NCI-H748 treated with DMSO at 0.1 percent for 48 hours (cell line): Measurements from ENCODE around the gene TFF1.

Experiments used
- DNase-seq: peaks from one replicate; lab custom pipeline; 2025; lab: John Stamatoyannopoulos, UW

The TFF1 gene

DNA sequence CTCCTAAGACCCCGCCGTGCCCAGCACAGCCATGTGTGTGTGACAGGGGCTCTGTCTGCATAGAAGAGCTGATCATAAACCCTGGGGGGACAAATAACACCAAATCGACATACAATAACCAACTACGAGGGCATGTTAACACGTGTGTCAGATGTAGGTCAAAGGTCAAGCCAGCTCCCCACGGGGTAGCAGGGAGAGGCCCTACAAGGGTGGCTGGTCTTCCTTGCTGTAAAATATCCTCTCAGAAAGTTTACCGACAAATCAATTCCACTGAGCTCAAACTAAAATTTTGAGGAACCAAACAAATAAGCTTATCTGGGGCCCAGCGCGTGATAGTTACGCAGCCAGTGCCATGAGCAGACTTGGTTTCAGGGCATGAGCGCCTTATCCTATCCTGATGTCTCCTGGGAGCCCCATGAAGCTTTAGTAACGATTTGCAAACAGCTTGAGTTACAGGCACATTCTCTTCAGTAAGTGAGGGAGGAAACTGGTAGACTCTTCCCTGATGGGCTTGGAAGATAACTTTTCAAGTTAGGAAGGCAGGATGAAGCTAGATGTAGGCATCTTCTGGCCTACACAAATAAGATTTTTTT lies 32.2 kb upstream of the TFF1 start:
- no peak for DNase-seq

DNA sequence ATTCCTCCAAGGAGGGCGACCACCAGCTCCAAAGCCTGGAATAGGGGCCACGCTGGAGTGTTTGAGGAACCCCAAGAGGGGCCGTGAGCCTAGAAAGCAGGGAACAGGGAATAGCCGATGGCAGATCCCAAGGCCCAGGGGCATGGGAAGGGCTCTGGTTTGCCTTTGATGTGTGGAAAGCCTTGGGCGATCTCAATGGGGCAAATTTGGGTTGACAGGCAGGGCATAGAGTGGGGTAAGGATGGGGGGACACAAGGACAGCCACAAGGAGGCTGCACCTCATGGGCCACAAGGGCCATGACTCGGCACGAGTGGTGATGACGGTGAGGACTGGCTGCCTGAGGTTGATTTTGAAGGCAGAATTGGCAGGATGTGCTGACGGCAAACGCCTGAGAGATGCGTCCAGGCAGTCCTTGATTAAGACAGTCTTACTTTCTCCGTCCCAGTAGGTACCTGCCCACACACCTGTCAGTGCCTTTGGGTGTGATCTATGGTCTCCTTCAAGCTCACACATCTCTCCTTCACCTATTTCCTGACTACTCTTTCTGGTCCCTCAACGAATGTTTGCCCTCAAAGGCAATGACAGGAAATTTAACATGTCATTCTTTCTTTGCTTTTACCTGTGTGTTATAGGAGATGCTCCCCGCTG lies 31.5 kb upstream of the TFF1 start:
- DNase-seq = no peak

- no peak for DNase-seq
These were observed 30.7 kb upstream of the TFF1 start for GRCh38 chr21:42396799-42397745.

- DNase-seq = no peak
These were observed 29.7 kb upstream of the TFF1 start, which contains the start of gene TMPRSS3 for GRCh38 chr21:42395905-42396651. Gene TMPRSS3 (minus strand): TSS chr21:42396052. CDS start chr21:42395417, 635 bp downstream.

- DNase-seq = no peak
These were observed 29.0 kb upstream of the TFF1 start for GRCh38 chr21:42395302-42395701.

DNA sequence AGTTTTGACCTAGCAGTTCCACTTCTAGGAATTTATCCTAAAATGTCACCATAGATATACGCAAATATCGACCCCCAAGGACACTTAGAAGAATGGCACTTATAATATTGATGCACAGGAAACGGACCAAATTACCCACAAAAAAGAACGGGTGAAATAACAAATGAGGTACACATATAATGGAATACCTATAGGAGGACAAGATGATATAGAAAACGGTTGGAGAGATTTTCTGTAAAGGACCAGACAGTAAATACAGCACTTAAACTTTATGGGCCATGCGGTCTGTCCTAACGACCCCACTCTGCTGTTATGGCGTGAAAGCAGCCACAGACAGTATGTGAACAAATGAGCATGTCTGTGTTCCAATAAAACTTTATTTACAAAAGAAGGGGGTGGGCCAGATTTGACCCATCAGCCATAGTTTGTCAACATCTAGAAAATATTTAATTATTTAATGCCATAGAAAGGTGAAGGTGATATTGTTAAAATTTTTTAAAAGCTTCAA lies 27.2 kb upstream of the TFF1 start:
- DNase-seq = no peak

- no peak for DNase-seq
These were observed 26.6 kb upstream of the TFF1 start for GRCh38 chr21:42392731-42393442.

GRCh38 chr21:42391297-42391696 lies 25.0 kb upstream of the TFF1 start:
- DNase-seq = no peak

- no peak for DNase-seq
These were observed 24.4 kb upstream of the TFF1 start for GRCh38 chr21:42390696-42391095.

DNA sequence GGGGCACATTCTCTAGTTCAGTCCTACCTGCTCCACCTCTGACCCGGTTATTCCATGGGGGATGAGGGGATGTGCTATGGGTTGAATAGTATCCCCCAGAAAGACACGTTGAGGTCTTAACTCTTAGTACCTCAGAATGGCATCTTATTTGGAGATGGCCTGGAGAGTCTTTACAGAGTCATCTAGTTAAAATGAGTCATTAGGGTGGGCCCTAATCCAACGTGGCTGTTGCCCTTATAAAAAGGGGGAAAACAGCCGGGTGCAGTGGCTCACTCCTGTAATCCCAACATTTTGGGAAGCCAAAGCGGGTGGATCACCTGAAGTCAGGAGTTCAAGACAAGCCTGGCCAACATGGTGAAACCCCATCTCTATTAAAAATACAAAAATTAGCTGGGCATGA lies 23.9 kb upstream of the TFF1 start:
- no peak for DNase-seq

DNA sequence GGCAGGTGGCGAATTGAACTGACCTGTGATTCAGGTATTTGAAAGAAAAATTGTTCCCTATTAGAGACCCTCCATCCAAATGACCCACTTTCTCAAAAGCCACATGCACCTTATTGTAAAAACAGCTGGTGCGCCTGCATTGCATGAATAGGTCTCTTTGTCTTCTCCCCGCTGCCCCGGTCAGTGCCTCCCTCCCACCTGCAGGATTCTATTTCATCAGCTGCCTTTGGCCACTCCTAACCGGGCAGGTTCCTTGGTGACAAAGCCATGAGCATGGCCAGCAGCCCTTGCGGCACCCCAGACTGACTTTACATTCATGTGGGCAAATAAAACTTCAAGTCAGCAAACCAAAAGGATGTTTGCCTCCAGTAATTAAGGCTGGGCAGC lies 23.1 kb upstream of the TFF1 start:
- peak; percentile 76 for DNase-seq

GRCh38 chr21:42388740-42389448 lies 22.6 kb upstream of the TFF1 start:
- DNase-seq = peak; percentile 71

DNA sequence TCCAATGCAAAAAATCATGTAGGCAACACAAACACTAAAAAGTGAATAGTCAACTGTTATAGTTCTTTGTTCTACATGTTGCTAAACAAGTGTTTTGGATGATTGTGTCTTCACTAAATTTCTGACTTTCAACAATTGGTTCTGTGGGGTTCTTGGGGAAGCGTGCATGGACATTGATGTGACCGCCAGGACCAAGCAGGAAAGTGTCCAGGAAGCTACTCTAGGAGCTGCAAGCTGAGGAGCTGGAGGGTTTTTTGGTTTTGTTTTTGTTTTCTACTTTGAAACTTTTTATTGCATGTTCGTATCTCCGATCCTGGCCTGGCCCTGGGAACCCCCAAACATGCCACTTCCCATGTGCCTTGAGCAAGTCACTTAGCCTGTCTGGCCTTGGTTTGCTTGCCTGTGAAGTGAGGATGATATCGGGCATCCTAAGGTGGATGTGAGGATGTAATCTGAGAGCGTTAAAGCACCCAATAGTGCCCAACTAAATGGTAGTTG lies 21.6 kb upstream of the TFF1 start:
- no peak for DNase-seq

DNA sequence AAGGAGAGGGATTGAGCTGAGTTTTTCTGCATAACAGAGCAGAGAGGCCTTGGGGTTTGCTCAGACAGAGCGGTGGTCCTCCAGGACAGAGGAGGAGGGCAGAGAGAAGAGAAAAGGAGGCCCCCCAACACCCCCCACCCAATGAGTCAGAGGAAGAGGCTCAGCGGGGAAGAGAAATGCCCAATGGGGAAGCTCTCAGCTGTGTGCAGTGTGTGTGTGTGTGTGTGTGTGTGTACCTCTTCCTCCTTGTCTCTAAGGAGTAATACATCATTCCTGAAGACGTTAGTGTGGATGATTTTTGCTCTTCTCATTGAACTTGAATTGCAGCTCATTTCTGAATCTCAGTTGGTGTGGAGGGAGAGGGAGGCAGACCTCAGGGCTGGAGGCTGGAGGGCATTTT lies 20.8 kb upstream of the TFF1 start:
- no peak for DNase-seq

DNA sequence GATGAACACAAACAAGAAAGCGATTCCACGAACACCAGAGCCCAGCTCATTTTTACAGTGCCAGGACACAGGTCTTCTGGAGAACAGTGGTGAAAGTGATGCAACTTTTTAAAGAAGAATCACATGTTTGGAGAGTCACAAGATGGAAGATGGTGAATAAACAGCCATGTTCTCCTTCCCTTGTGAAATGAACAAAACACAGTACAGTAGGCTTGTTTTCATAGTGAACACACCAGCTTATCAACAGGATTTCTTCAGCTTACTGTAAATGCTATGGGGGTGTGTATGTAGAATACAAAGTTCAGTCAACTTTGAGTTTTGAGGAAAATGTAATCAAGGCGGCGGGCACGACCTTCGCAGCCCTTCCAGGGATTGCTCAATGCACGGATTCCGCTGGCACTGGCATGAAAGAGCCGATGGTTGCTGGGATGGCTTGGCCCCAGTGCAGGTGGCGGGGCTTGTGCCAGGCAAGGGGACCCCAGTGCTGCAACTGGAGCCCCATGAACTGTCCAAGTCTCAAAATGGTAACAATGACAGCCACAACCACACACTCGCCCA lies 19.8 kb upstream of the TFF1 start:
- no peak for DNase-seq

GRCh38 chr21:42385619-42386018 lies 19.3 kb upstream of the TFF1 start:
- no peak for DNase-seq

GRCh38 chr21:42384989-42385388 lies 18.7 kb upstream of the TFF1 start:
- no peak for DNase-seq

DNA sequence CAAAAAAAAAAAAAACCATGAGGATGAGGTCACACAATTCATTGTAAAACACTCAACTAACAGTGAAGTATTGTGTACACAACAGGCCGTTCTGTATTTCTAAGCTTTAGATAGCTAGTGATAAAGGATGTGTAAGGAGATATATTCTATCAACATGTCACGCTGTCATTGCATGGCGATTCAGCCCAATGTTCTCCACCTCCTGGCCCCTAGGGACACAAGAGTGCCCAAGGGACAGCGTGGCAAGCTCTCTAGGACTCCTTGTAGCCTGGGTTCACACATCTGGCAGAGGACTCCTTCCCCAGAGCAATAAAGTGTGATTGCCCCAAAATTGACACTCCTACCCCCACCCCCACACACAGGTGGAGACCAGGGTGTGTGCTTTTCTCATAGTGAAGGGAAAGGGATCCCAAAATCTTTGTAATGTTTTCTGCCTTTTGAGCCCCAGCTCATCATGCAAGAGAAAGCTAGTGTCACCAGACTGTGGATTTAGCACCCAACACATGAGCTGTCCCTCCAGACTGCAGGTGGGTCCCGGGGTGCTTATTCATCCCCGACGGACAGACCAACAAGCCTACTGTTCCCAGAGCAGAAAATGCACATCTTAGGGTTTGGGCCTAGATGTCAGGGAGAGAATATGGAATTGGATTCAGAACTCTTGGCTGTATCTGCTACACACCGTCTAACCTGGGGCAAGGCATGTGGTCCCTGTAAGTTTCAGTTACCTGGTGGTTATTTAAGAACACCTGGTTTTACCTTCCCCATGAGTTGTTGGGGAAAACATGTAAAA lies 18.0 kb upstream of the TFF1 start:
- DNase-seq = no peak

DNA sequence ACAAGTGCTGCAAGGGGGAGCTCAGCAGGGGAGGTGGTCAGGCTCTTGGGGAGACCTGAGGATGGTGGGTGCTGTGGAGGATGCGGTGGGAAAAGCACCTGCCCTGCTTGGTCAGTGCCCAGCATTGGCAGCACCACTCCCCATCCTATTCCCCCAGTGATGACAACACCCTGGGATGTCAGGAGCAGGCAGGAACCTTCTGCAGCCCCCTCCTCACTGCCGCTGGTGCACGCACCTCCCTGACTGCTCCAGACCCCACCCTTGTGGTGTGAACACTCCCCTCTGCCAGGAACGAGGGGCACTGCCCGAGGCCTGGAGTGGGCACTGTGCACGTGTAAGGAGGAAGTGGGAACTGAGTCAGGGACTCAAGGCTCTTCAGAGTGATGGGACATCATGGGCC lies 17.0 kb upstream of the TFF1 start:
- DNase-seq = no peak
